K562 (cell line): ENCODE data around the gene CATSPER1. TPM values are rescaled to one million over a fixed set of nuclear protein-coding genes. Genes with fewer than 3 reads are reported as not detected.

Source experiments
- ATAC-seq: fragments of 200-7000 bp; cut with Tn5 transposase; 3 replicates; pipeline ENCODE4 v1.9.1; 2020; ENCODE audit warnings: moderate library complexity
- BruUV-seq: library from RNA; stranded (reverse); fragments of 400-500 nt; replicated peaks from 2 replicates; lab custom pipeline; 2021; lab: Mats Ljungman, UMichigan
- CTCF ChIA-PET: fragments of 300-600 bp; formaldehyde crosslinking; extraction: SDS; loops from one replicate; lab custom pipeline; 2021; ENCODE audit warnings: low intra/inter-chr PET ratio; lab: Yijun Ruan, JAX
- POLR2A ChIA-PET: fragments of 300-600, 350-650 bp; sonication (Branson Sonifier 250); formaldehyde crosslinking; extraction: SDS; loops from one replicate; lab custom pipeline; 2021; ENCODE audit warnings: antibody characterized with exemption, inconsistent platforms; lab: Yijun Ruan, JAX
- DNase-seq, 4 experiments: peaks; one replicate each; pipeline versions ENCODE4 v3.0.0 to v3.0.0-alpha.2; 2011 to 2018; ENCODE audit warnings: low spot score in 3 of 4, mixed read lengths in 3 of 4; ENCODE audit errors: extremely low read depth in 1 of 4
- FAIRE-seq: peaks from 2 replicates; lab custom pipeline; 2011; peaks lifted over from hg19 to GRCh38; lab: Jason Lieb, UNC
- H2AFZ ChIP-seq: 2 replicates; pipeline ENCODE4 v1.6.0; 2011; ENCODE audit warnings: low read depth, low read length, control low read depth, inconsistent platforms
- H3K27ac ChIP-seq: fragments of 200-600 bp; 3 replicates; pipeline ENCODE4 v1.8.0; 2011; ENCODE audit warnings: low read depth, mild to moderate bottlenecking, control low read depth, inconsistent platforms, low read length, moderate library complexity, mixed read lengths; ENCODE audit errors: extremely low read depth
- H3K27me3 ChIP-seq, 2 experiments: fragments of 300-600 bp in 1 of 2; 2 replicates in 1 of 2; 3 replicates in 1 of 2; pipeline versions ENCODE4 v1.6.0 to v1.8.0; 2011; ENCODE audit warnings: inconsistent platforms in 2 of 2, low read length in 2 of 2, mild to moderate bottlenecking in 1 of 2, mixed read lengths in 1 of 2, moderate library complexity in 1 of 2; ENCODE audit not compliant: control insufficient read depth in 2 of 2, insufficient read depth in 2 of 2
- H3K36me3 ChIP-seq: fragments of 300-600 bp; 3 replicates; pipeline ENCODE4 v1.8.0; 2011; ENCODE audit warnings: mild to moderate bottlenecking, low read length, inconsistent platforms; ENCODE audit not compliant: control insufficient read depth, insufficient read depth
- H3K4me1 ChIP-seq, 2 experiments: fragments of 200-600 bp in 1 of 2; replicated peaks in 1 of 2; 2 replicates in 1 of 2; 3 replicates in 1 of 2; pipeline versions ENCODE4 v1.5.1 to v1.8.0; 2011; ENCODE audit warnings: inconsistent platforms in 2 of 2, low read length in 2 of 2, mild to moderate bottlenecking in 1 of 2, mixed read lengths in 1 of 2, moderate library complexity in 1 of 2; ENCODE audit not compliant: control insufficient read depth in 2 of 2, insufficient read depth in 2 of 2
- H3K4me2 ChIP-seq: 2 replicates; pipeline ENCODE4 v1.6.1; 2011; ENCODE audit warnings: low read length, control low read depth, inconsistent platforms, mixed read lengths; ENCODE audit not compliant: insufficient read depth
- H3K4me3 ChIP-seq: fragments of 200-600 bp; sonication (generic), shearing (Covaris generic); 2 replicates; pipeline ENCODE4 v1.5.1; 2016; ENCODE audit warnings: control low read depth, inconsistent platforms
- H3K79me2 ChIP-seq: fragments of 200-600 bp; 3 replicates; pipeline ENCODE4 v1.8.0; 2011; ENCODE audit warnings: low read length, inconsistent platforms; ENCODE audit not compliant: control insufficient read depth, insufficient read depth
- H3K9ac ChIP-seq, 2 experiments: 2 replicates each; pipeline versions ENCODE4 v1.6.0 to v1.6.1; 2011; ENCODE audit warnings: low read depth in 2 of 2, low read length in 2 of 2, control low read depth in 1 of 2, inconsistent platforms in 1 of 2, mild to moderate bottlenecking in 1 of 2, mixed read lengths in 1 of 2; ENCODE audit not compliant: insufficient read depth in 1 of 2
- H3K9me1 ChIP-seq: one replicate; pipeline ENCODE4 v1.6.0; 2011; ENCODE audit warnings: inconsistent platforms, mild to moderate bottlenecking, low read length, moderate library complexity; ENCODE audit not compliant: control insufficient read depth, insufficient read depth
- H3K9me3 ChIP-seq: replicated peaks from 2 replicates; pipeline ENCODE4 v1.5.1; 2011; ENCODE audit warnings: low read depth, low read length, inconsistent platforms; ENCODE audit not compliant: control insufficient read depth, insufficient read depth
- H4K20me1 ChIP-seq: replicated peaks from 2 replicates; pipeline ENCODE4 v1.6.1; 2011; ENCODE audit warnings: low read length, inconsistent platforms, mixed read lengths; ENCODE audit not compliant: control insufficient read depth, insufficient read depth
- ARID3B ChIP-seq: fragments of 250-450 bp; sonication (Bioruptor Pico); IDR thresholded peaks from 2 replicates; pipeline ENCODE4 v1.4.0; 2020; ENCODE audit warnings: borderline replicate concordance
- ATF3 ChIP-seq, 2 experiments: fragments of 450-650 bp in 1 of 2; sonication (generic) in 1 of 2; formaldehyde crosslinking in 1 of 2; IDR thresholded peaks in 1 of 2; conservative IDR thresholded peaks in 1 of 2; 2 replicates each; pipeline versions ENCODE4 v1.6.1 to v1.8.1; 2016 to 2023; ENCODE audit warnings: mild to moderate bottlenecking in 2 of 2, moderate library complexity in 2 of 2, inconsistent platforms in 1 of 2, missing genetic modification reagents in 1 of 2
- CUX1 ChIP-seq: fragments of 200-800 bp; sonication (Bioruptor generic); IDR thresholded peaks from 2 replicates; pipeline ENCODE4 v1.6.1; 2016; ENCODE audit warnings: missing genetic modification characterization, missing compliant biosample characterization
- DLX4 ChIP-seq: fragments of 250-450 bp; sonication (Bioruptor Pico); IDR thresholded peaks from 2 replicates; pipeline ENCODE4 v1.6.1; 2021; ENCODE audit warnings: mild to moderate bottlenecking
- FOXA3 ChIP-seq, 2 experiments: fragments of 450-650 bp in 1 of 2; sonication (generic) in 1 of 2; formaldehyde crosslinking; IDR thresholded peaks in 1 of 2; conservative IDR thresholded peaks in 1 of 2; 2 replicates each; pipeline versions ENCODE4 v1.4.0 to v1.8.0; 2020 to 2022; ENCODE audit warnings: mild to moderate bottlenecking in 2 of 2, missing genetic modification reagents in 1 of 2
- GABPB2 ChIP-seq: fragments of 250-450 bp; sonication (Bioruptor Pico); conservative IDR thresholded peaks from 2 replicates; pipeline ENCODE4 v1.5.1; 2021; ENCODE audit warnings: mild to moderate bottlenecking
- KAT7 ChIP-seq: sonication (generic); formaldehyde crosslinking; IDR thresholded peaks from 2 replicates; pipeline ENCODE4 v1.8.0; 2022; ENCODE audit warnings: missing genetic modification reagents, mild to moderate bottlenecking, borderline replicate concordance
- NBN ChIP-seq: fragments of 450-650 bp; IDR thresholded peaks from 2 replicates; pipeline ENCODE4 v1.6.1; 2016; ENCODE audit warnings: low read depth, mild to moderate bottlenecking
- NR4A1 ChIP-seq, 2 experiments: fragments of 250-450 bp in 1 of 2; fragments of 450-650 bp in 1 of 2; sonication (Bioruptor Pico) in 1 of 2; IDR thresholded peaks; 2 replicates each; pipeline versions ENCODE4 v1.4.0 to v1.6.1; 2016 to 2020; ENCODE audit warnings: mild to moderate bottlenecking in 2 of 2, missing compliant biosample characterization in 1 of 2, missing genetic modification characterization in 1 of 2, moderate library complexity in 1 of 2
- SREBF2 ChIP-seq: sonication (generic); formaldehyde crosslinking; IDR thresholded peaks from 2 replicates; pipeline ENCODE4 v1.4.0; 2020; ENCODE audit warnings: mild to moderate bottlenecking, missing genetic modification reagents
- U2AF1 ChIP-seq: fragments of 200-400 bp; formaldehyde crosslinking; optimal IDR thresholded peaks from 2 replicates; pipeline ENCODE3; 2017; ENCODE audit warnings: mild to moderate bottlenecking, low read depth, low read length, moderate library complexity
- ZNF347 ChIP-seq: fragments of 450-650 bp; formaldehyde crosslinking; IDR thresholded peaks from 2 replicates; pipeline ENCODE4 v1.4.0; 2020; ENCODE audit warnings: low read depth, mild to moderate bottlenecking, moderate library complexity
- ZNF589 ChIP-seq: fragments of 200-800 bp; sonication (Bioruptor generic); IDR thresholded peaks from 2 replicates; pipeline ENCODE4 v1.6.1; 2016; ENCODE audit warnings: low read depth, missing genetic modification characterization, missing compliant biosample characterization
- WGBS: fragments of 100-300 bp; shearing (Covaris generic); methylation state at CpG from one replicate; pipeline ENCODE4 v1.1.6; 2016; ENCODE audit warnings: low coverage, mixed read lengths; ENCODE audit not compliant: insufficient coverage; ENCODE audit errors: missing lambda C conversion rate; 5-methylcytosine and 5-hydroxymethylcytosine counted together
- in situ Hi-C: fragments of 300-500 bp; cut with MboI; formaldehyde crosslinking; loops from 4 replicates; pipeline ENCODE4 v1.15.0; 2018; ENCODE audit warnings: inconsistent platforms, mixed read lengths
- intact Hi-C: fragments of 100-400 bp; cut with micrococcal nuclease; formaldehyde crosslinking; loops from 2 replicates; pipeline ENCODE4 v1.14.2; 2022
- polyA plus RNA-seq, 8 experiments: library from polyadenylated mRNA; depleted of rRNA in 4 of 8; stranded (reverse) in 5 of 8; unstranded in 3 of 8; fragments of >200 nt; fragmentation: Nextera tagmentation in 2 of 8; fragmentation: Illumina TruSeq in 1 of 8; extraction: Ambion mirVana in 2 of 8; extraction: Trizol in 1 of 8; gene quantifications; 2 replicates each; pipeline versions ENCODE4 v1.2.1 to v1.2.3, GENCODE V29; 2011 to 2014; ENCODE audit warnings: inconsistent platforms in 1 of 8, missing spikeins in 1 of 8
- total RNA-seq, 7 experiments: library from RNA; depleted of rRNA in 6 of 7; stranded (reverse); fragments of >200 nt in 6 of 7; fragmentation: Illumina TruSeq in 2 of 7; extraction: Trizol in 2 of 7; gene quantifications; 2 replicates each; pipeline versions ENCODE4 v1.2.1 to v1.2.3, GENCODE V29; 2011 to 2021; ENCODE audit warnings: low replicate concordance in 1 of 7

Gene CATSPER1
- total and polyA plus RNA-seq, 9 of the 15 experiments (the other 6 are each of a cell fraction or from before 2014, with no cell fraction given), result 0.21 to 3.3 (median 0.76) TPM

GRCh38 chr11:66039765-66040164 is 13.5 kb upstream of the CATSPER1 start:
- ChIA-PET POLR2A (interaction anchor here (0.6 to 0.9 kb wide), 3 partner anchors 18 to 141 kb away, joined by 3 read pairs; no protein-coding TSS in a partner anchor), CTCF (no interaction called here)
- Histone ChIP-seq H2AFZ (no peak overlapping the region), H3K4me1 (no peaks in the 10 kb centered on the region; a peak in 1 of 5 replicates), H3K4me2 (no peak overlapping the region), H4K20me1 (no peaks in the 10 kb centered on the region), H3K4me3 (no peak overlapping the region), H3K9me1 (no peaks in the 10 kb centered on the region), H3K79me2 (no peaks in the 10 kb centered on the region), H3K9me3 (peaks cover 3% of the 10 kb centered on the region; the same call in 1 of the 2 replicates), H3K27ac (no peak overlapping the region), H3K9ac (no peak overlapping the region), H3K27me3 (peaks cover 0 to 8% of the 10 kb centered on the region in 2 experiments; a peak in 3 of 5 replicates), H3K36me3 (no peaks in the 10 kb centered on the region)
- no peak for ATAC-seq
- DNase-seq, result no peak
- no TSS peak for BruUV-seq
- intact Hi-C loops (no loop called here), in situ Hi-C loops (no loop called here)
- 19% methylated on average over 3 of the region's 3 CpGs for WGBS
- no peak for FAIRE-seq
- TF ChIP-seq ZNF589 (CRISPR knock-in tag) (no peak), ARID3B (CRISPR knock-in tag) (no peak), NBN (no peak), GABPB2 (no peak), DLX4 (CRISPR knock-in tag) (no peak), ATF3 (IDR thresholded peaks at IDR 0.05) (no peak), ATF3 (CRISPR knock-in tag; conservative IDR thresholded peaks at IDR 0.05) (no peak), SREBF2 (no peak), NR4A1 (CRISPR knock-in tag; IDR thresholded peaks at IDR 0.05) (no peak), NR4A1 (tag; IDR thresholded peaks at IDR 0.05) (no peak), KAT7 (CRISPR knock-in tag) (no peak), U2AF1 (no peak), ZNF347 (CRISPR knock-in tag) (no peak), FOXA3 (CRISPR knock-in tag; conservative IDR thresholded peaks at IDR 0.05 in 1 of 2, IDR thresholded peaks at IDR 0.05 in 1 of 2) (no peak), CUX1 (no peak)
